CD4-positive, alpha-beta T cell treated with Interleukin-6 at 100 ng/mL for 8 hours (primary cell): ENCODE results near the gene IPO4.

ENCODE experiments used
- DNase-seq: peaks from one replicate; pipeline ENCODE4 v3.0.0-alpha.2; 2020; ENCODE audit warnings: mixed read lengths, low spot score

Gene IPO4

GRCh38 chr14:24130717-24131548 lies 57.7 kb downstream of the IPO4 start:
- DNase-seq: no peak

GRCh38 chr14:24130380-24130716 lies 58.3 kb downstream of the IPO4 start, which contains the start of gene FITM1:
Gene FITM1 (plus strand): TSS chr14:24130659. CDS start chr14:24131564, 905 bp downstream.
- no peak for DNase-seq
